Upper lobe of left lung (tissue), 6 donors: Measurements from ENCODE around the gene RASSF3. TPM values are rescaled to one million over a fixed set of nuclear protein-coding genes. Genes with fewer than 3 reads are reported as not detected.

Experiments used
- ATAC-seq, 2 donors: fragments of 200-7000 bp; cut with Tn5 transposase; one replicate each; pipeline ENCODE4 v1.9.1; 2022; ENCODE audit warnings: mild to moderate bottlenecking in 2 of 2, moderate library complexity in 2 of 2; ENCODE audit not compliant: low FRiP score in 2 of 2
- DNase-seq, 2 donors: peaks; one replicate each; pipeline ENCODE4 v3.0.0-alpha.2; 2019 to 2020
- H3K27ac ChIP-seq, 4 donors: fragments of 200-600 bp; sonication (generic); one replicate each; pipeline ENCODE4 v1.5.1; 2016 to 2019
- H3K27me3 ChIP-seq, 4 donors: fragments of 200-600 bp; sonication (generic); one replicate each; pipeline ENCODE4 v1.5.1; 2017 to 2019
- H3K36me3 ChIP-seq, 4 donors: fragments of 200-600 bp; sonication (generic); one replicate each; pipeline ENCODE4 v1.5.1; 2016 to 2019
- H3K4me1 ChIP-seq, 4 donors: fragments of 200-600 bp; sonication (generic); one replicate each; pipeline ENCODE4 v1.5.1; 2018 to 2019
- H3K4me3 ChIP-seq, 4 donors: fragments of 200-600 bp; sonication (generic); one replicate each; pipeline ENCODE4 v1.5.1; 2017 to 2019; ENCODE audit warnings: mild to moderate bottlenecking in 2 of 4, moderate library complexity in 1 of 4
- H3K9me3 ChIP-seq, 4 donors: fragments of 200-600 bp; sonication (generic); one replicate each; pipeline ENCODE4 v1.5.1; 2018 to 2019
- CTCF ChIP-seq, 6 experiments: fragments of 450-650 bp in 4 of 6; fragments of 200-600 bp in 2 of 6; sonication (generic) in 2 of 6; IDR thresholded peaks; one replicate each; pipeline ENCODE4 v1.5.1; 2016 to 2019; ENCODE audit warnings: antibody characterized with exemption in 6 of 6
- EP300 ChIP-seq, 4 donors: sonication (generic); formaldehyde crosslinking; IDR thresholded peaks; one replicate each; pipeline ENCODE4 v1.5.1; 2017; ENCODE audit warnings: antibody characterized with exemption in 4 of 4, control low read depth in 2 of 4
- POLR2A ChIP-seq, 4 donors: fragments of 450-650 bp; IDR thresholded peaks; one replicate each; pipeline ENCODE4 v1.5.1; 2016 to 2017; ENCODE audit warnings: antibody characterized with exemption in 4 of 4, mild to moderate bottlenecking in 2 of 4
- POLR2AphosphoS5 ChIP-seq, 2 donors: sonication (generic); formaldehyde crosslinking; IDR thresholded peaks; one replicate each; pipeline ENCODE4 v1.5.1; 2017; ENCODE audit warnings: antibody characterized with exemption in 2 of 2
- WGBS, 2 donors: methylation state at CpG; one replicate each; pipeline ENCODE4 v1.1.5; 2017 to 2018; 5-methylcytosine and 5-hydroxymethylcytosine counted together
- total RNA-seq, 6 donors: library from RNA; depleted of rRNA in 4 of 6; stranded (reverse); fragments of >200 nt in 4 of 6; gene quantifications; one replicate each; pipeline versions ENCODE4 v1.1.0 to v1.2.1, GENCODE V29; 2016 to 2021
- donor health status: DM: no; HTN: no; CAD: no; lungs with moderate emphysema.
- donor health status: DM: no; HTN: yes; CAD: no; lungs with severe emphysema.

Gene RASSF3
- total RNA-seq, 6 donors from 2014 or later = 25.0 to 104 (median 46.0) TPM

GRCh38 chr12:64670919-64671639 lies 60.8 kb downstream of the RASSF3 start:
- DNase-seq (peak in 1 of 2 donors; percentile 56), ATAC-seq (peak; percentile 45 to 82)
- Histone ChIP-seq H3K9me3 (no peaks in the 10 kb centered on the region), H3K36me3 (no peaks in the 10 kb centered on the region), H3K27ac (peak overlapping the region; percentile 53 to 82 (median 78)), H3K4me1 (peaks cover 91 to 98% (median 96%) of the 10 kb centered on the region in 4 donors), H3K4me3 (no peak overlapping the region), H3K27me3 (no peaks in the 10 kb centered on the region)
- peak in 1 of 4 donors; percentile 39 for TF ChIP-seq POLR2A (IDR thresholded peaks at IDR 0.05)
- no peak for TF ChIP-seq EP300 (IDR thresholded peaks at IDR 0.05)
- no peak for TF ChIP-seq CTCF (IDR thresholded peaks at IDR 0.05)
- peak in 1 of 2 donors; percentile 53 for TF ChIP-seq POLR2AphosphoS5 (IDR thresholded peaks at IDR 0.05)
- 39 to 61% methylated on average over 8 of the region's 8 CpGs for WGBS, 2 donors

- Histone ChIP-seq H3K36me3 (no peaks in the 10 kb centered on the region), H3K4me3 (no peak overlapping the region), H3K9me3 (no peaks in the 10 kb centered on the region), H3K27ac (peak overlapping the region; percentile 53 to 82 (median 78)), H3K27me3 (no peaks in the 10 kb centered on the region), H3K4me1 (peaks cover 86 to 98% (median 95%) of the 10 kb centered on the region in 4 donors)
- no peak for ATAC-seq
- TF ChIP-seq POLR2A (IDR thresholded peaks at IDR 0.05) = no peak
- no peak for TF ChIP-seq CTCF (IDR thresholded peaks at IDR 0.05)
- no peak for TF ChIP-seq POLR2AphosphoS5 (IDR thresholded peaks at IDR 0.05)
- TF ChIP-seq EP300 (IDR thresholded peaks at IDR 0.05) = no peak
- DNase-seq = no peak
- 36 to 40% methylated on average over 4 of the region's 4 CpGs for WGBS, 2 donors
These were observed 61.4 kb downstream of the RASSF3 start for GRCh38 chr12:64671681-64672080.

GRCh38 chr12:64672925-64673409 lies 62.7 kb downstream of the RASSF3 start:
- peak in 1 of 2 donors; percentile 42 for DNase-seq
- H3K4me1 ChIP-seq = peaks cover 86 to 95% (median 90%) of the 10 kb centered on the region in 4 donors
- ATAC-seq = no peak

GRCh38 chr12:64673490-64674169 lies 63.3 kb downstream of the RASSF3 start:
- WGBS, 2 donors = 65 to 69% methylated on average over 9 of the region's 9 CpGs
- TF ChIP-seq CTCF (IDR thresholded peaks at IDR 0.05) (no peak), POLR2A (IDR thresholded peaks at IDR 0.05) (no peak), EP300 (IDR thresholded peaks at IDR 0.05) (no peak), POLR2AphosphoS5 (IDR thresholded peaks at IDR 0.05) (no peak)
- Histone ChIP-seq H3K4me3 (no peak overlapping the region), H3K9me3 (no peaks in the 10 kb centered on the region), H3K27ac (peak overlapping the region; percentile 15 to 82 (median 78)), H3K4me1 (peaks cover 81 to 94% (median 85%) of the 10 kb centered on the region in 4 donors), H3K36me3 (no peaks in the 10 kb centered on the region), H3K27me3 (no peaks in the 10 kb centered on the region)
- DNase-seq (no peak), ATAC-seq (no peak)

More at GRCh38 chr12:64672925-64673409, 62.7 kb downstream of the RASSF3 start:
- Histone ChIP-seq H3K27ac (peak overlapping the region; percentile 15 to 82 (median 78)), H3K4me3 (no peak overlapping the region), H3K36me3 (no peaks in the 10 kb centered on the region), H3K9me3 (no peaks in the 10 kb centered on the region), H3K27me3 (no peaks in the 10 kb centered on the region)
- TF ChIP-seq POLR2AphosphoS5 (IDR thresholded peaks at IDR 0.05) (no peak), CTCF (IDR thresholded peaks at IDR 0.05) (no peak), POLR2A (IDR thresholded peaks at IDR 0.05) (no peak), EP300 (IDR thresholded peaks at IDR 0.05) (no peak)
- 13% methylated on average over 8 of the region's 8 CpGs for WGBS, 2 donors
